K562 (cell line): ENCODE results near the gene SERINC5. TPM values are rescaled to one million over a fixed set of nuclear protein-coding genes. Genes with fewer than 3 reads are reported as not detected.

ENCODE experiments used
- ATAC-seq: fragments of 200-7000 bp; cut with Tn5 transposase; 3 replicates; pipeline ENCODE4 v1.9.1; 2020; ENCODE audit warnings: moderate library complexity
- BruUV-seq: library from RNA; stranded (reverse); fragments of 400-500 nt; replicated peaks from 2 replicates; lab custom pipeline; 2021; lab: Mats Ljungman, UMichigan
- CTCF ChIA-PET: fragments of 300-600 bp; formaldehyde crosslinking; extraction: SDS; loops from one replicate; lab custom pipeline; 2021; ENCODE audit warnings: low intra/inter-chr PET ratio; lab: Yijun Ruan, JAX
- POLR2A ChIA-PET: fragments of 300-600, 350-650 bp; sonication (Branson Sonifier 250); formaldehyde crosslinking; extraction: SDS; loops from one replicate; lab custom pipeline; 2021; ENCODE audit warnings: antibody characterized with exemption, inconsistent platforms; lab: Yijun Ruan, JAX
- DNase-seq, 4 experiments: peaks; one replicate each; pipeline versions ENCODE4 v3.0.0 to v3.0.0-alpha.2; 2011 to 2018; ENCODE audit warnings: low spot score in 3 of 4, mixed read lengths in 3 of 4; ENCODE audit errors: extremely low read depth in 1 of 4
- FAIRE-seq: peaks from 2 replicates; lab custom pipeline; 2011; peaks lifted over from hg19 to GRCh38; lab: Jason Lieb, UNC
- H2AFZ ChIP-seq: 2 replicates; pipeline ENCODE4 v1.6.0; 2011; ENCODE audit warnings: low read depth, low read length, control low read depth, inconsistent platforms
- H3K27ac ChIP-seq: fragments of 200-600 bp; 3 replicates; pipeline ENCODE4 v1.8.0; 2011; ENCODE audit warnings: low read depth, mild to moderate bottlenecking, control low read depth, inconsistent platforms, low read length, moderate library complexity, mixed read lengths; ENCODE audit errors: extremely low read depth
- H3K27me3 ChIP-seq, 2 experiments: fragments of 300-600 bp in 1 of 2; 2 replicates in 1 of 2; 3 replicates in 1 of 2; pipeline versions ENCODE4 v1.6.0 to v1.8.0; 2011; ENCODE audit warnings: inconsistent platforms in 2 of 2, low read length in 2 of 2, mild to moderate bottlenecking in 1 of 2, mixed read lengths in 1 of 2, moderate library complexity in 1 of 2; ENCODE audit not compliant: control insufficient read depth in 2 of 2, insufficient read depth in 2 of 2
- H3K36me3 ChIP-seq: fragments of 300-600 bp; 3 replicates; pipeline ENCODE4 v1.8.0; 2011; ENCODE audit warnings: mild to moderate bottlenecking, low read length, inconsistent platforms; ENCODE audit not compliant: control insufficient read depth, insufficient read depth
- H3K4me1 ChIP-seq, 2 experiments: fragments of 200-600 bp in 1 of 2; replicated peaks in 1 of 2; 2 replicates in 1 of 2; 3 replicates in 1 of 2; pipeline versions ENCODE4 v1.5.1 to v1.8.0; 2011; ENCODE audit warnings: inconsistent platforms in 2 of 2, low read length in 2 of 2, mild to moderate bottlenecking in 1 of 2, mixed read lengths in 1 of 2, moderate library complexity in 1 of 2; ENCODE audit not compliant: control insufficient read depth in 2 of 2, insufficient read depth in 2 of 2
- H3K4me2 ChIP-seq: 2 replicates; pipeline ENCODE4 v1.6.1; 2011; ENCODE audit warnings: low read length, control low read depth, inconsistent platforms, mixed read lengths; ENCODE audit not compliant: insufficient read depth
- H3K4me3 ChIP-seq: fragments of 200-600 bp; sonication (generic), shearing (Covaris generic); 2 replicates; pipeline ENCODE4 v1.5.1; 2016; ENCODE audit warnings: control low read depth, inconsistent platforms
- H3K79me2 ChIP-seq: fragments of 200-600 bp; 3 replicates; pipeline ENCODE4 v1.8.0; 2011; ENCODE audit warnings: low read length, inconsistent platforms; ENCODE audit not compliant: control insufficient read depth, insufficient read depth
- H3K9ac ChIP-seq, 2 experiments: 2 replicates each; pipeline versions ENCODE4 v1.6.0 to v1.6.1; 2011; ENCODE audit warnings: low read depth in 2 of 2, low read length in 2 of 2, control low read depth in 1 of 2, inconsistent platforms in 1 of 2, mild to moderate bottlenecking in 1 of 2, mixed read lengths in 1 of 2; ENCODE audit not compliant: insufficient read depth in 1 of 2
- H3K9me1 ChIP-seq: one replicate; pipeline ENCODE4 v1.6.0; 2011; ENCODE audit warnings: inconsistent platforms, mild to moderate bottlenecking, low read length, moderate library complexity; ENCODE audit not compliant: control insufficient read depth, insufficient read depth
- H3K9me3 ChIP-seq: replicated peaks from 2 replicates; pipeline ENCODE4 v1.5.1; 2011; ENCODE audit warnings: low read depth, low read length, inconsistent platforms; ENCODE audit not compliant: control insufficient read depth, insufficient read depth
- H4K20me1 ChIP-seq: replicated peaks from 2 replicates; pipeline ENCODE4 v1.6.1; 2011; ENCODE audit warnings: low read length, inconsistent platforms, mixed read lengths; ENCODE audit not compliant: control insufficient read depth, insufficient read depth
- CBX5 ChIP-seq: IDR thresholded peaks from 2 replicates; pipeline ENCODE4 v1.6.1; 2014; ENCODE audit warnings: low read depth, borderline replicate concordance
- ETV1 ChIP-seq: fragments of 450-650 bp; conservative IDR thresholded peaks from 2 replicates; pipeline ENCODE4 v1.6.1; 2016; ENCODE audit warnings: missing genetic modification characterization, control low read depth, low read depth, missing compliant biosample characterization
- FOXA1 ChIP-seq: fragments of 450-650 bp; IDR thresholded peaks from 2 replicates; pipeline ENCODE4 v1.6.1; 2016; ENCODE audit warnings: mild to moderate bottlenecking, borderline replicate concordance
- GATA2 ChIP-seq: sonication (generic); formaldehyde crosslinking; IDR thresholded peaks from 2 replicates; pipeline ENCODE4 v1.4.0; 2020; ENCODE audit warnings: mild to moderate bottlenecking, missing genetic modification reagents
- HNRNPLL ChIP-seq: fragments of 200-400 bp; formaldehyde crosslinking; IDR thresholded peaks from 2 replicates; pipeline ENCODE4 v1.6.1; 2017; ENCODE audit warnings: low read length, low read depth, mild to moderate bottlenecking; ENCODE audit not compliant: poor library complexity, severe bottlenecking
- PCBP2 ChIP-seq: fragments of 200-400 bp; formaldehyde crosslinking; IDR thresholded peaks from 2 replicates; pipeline ENCODE4 v1.6.1; 2018; ENCODE audit warnings: low read length, low read depth, mild to moderate bottlenecking, moderate library complexity; ENCODE audit not compliant: poor library complexity, severe bottlenecking
- PPARD ChIP-seq: fragments of 250-450 bp; sonication (Bioruptor Pico); IDR thresholded peaks from 2 replicates; pipeline ENCODE4 v1.8.0; 2022; ENCODE audit warnings: inconsistent platforms, mild to moderate bottlenecking, moderate library complexity
- PRMT5 ChIP-seq: sonication (generic); formaldehyde crosslinking; IDR thresholded peaks from 2 replicates; pipeline ENCODE4 v1.5.0; 2020; ENCODE audit warnings: missing genetic modification reagents
- RB1 ChIP-seq: fragments of 450-650 bp; IDR thresholded peaks from 2 replicates; pipeline ENCODE4 v1.6.1; 2017; ENCODE audit warnings: low read depth, mild to moderate bottlenecking
- RBM14 ChIP-seq: fragments of 200-400 bp; formaldehyde crosslinking; IDR thresholded peaks from 2 replicates; pipeline ENCODE4 v1.6.1; 2018; ENCODE audit warnings: low read depth, mild to moderate bottlenecking, low read length, moderate library complexity, borderline replicate concordance; ENCODE audit not compliant: insufficient read depth
- RNF2 ChIP-seq: sonication (generic); IDR thresholded peaks from 2 replicates; pipeline ENCODE4 v1.6.1; 2016
- SMARCC2 ChIP-seq: fragments of 450-650 bp; IDR thresholded peaks from 2 replicates; pipeline ENCODE4 v1.6.1; 2017; ENCODE audit warnings: antibody characterized with exemption, moderate library complexity, mild to moderate bottlenecking, low read depth
- ZFPM2 ChIP-seq: fragments of 250-450 bp; sonication (Bioruptor Pico); IDR thresholded peaks from 2 replicates; pipeline ENCODE4 v1.5.1; 2022; ENCODE audit warnings: mild to moderate bottlenecking
- WGBS: fragments of 100-300 bp; shearing (Covaris generic); methylation state at CpG from one replicate; pipeline ENCODE4 v1.1.6; 2016; ENCODE audit warnings: low coverage, mixed read lengths; ENCODE audit not compliant: insufficient coverage; ENCODE audit errors: missing lambda C conversion rate; 5-methylcytosine and 5-hydroxymethylcytosine counted together
- in situ Hi-C: fragments of 300-500 bp; cut with MboI; formaldehyde crosslinking; loops from 4 replicates; pipeline ENCODE4 v1.15.0; 2018; ENCODE audit warnings: inconsistent platforms, mixed read lengths
- intact Hi-C: fragments of 100-400 bp; cut with micrococcal nuclease; formaldehyde crosslinking; loops from 2 replicates; pipeline ENCODE4 v1.14.2; 2022
- polyA plus RNA-seq, 8 experiments: library from polyadenylated mRNA; depleted of rRNA in 4 of 8; stranded (reverse) in 5 of 8; unstranded in 3 of 8; fragments of >200 nt; fragmentation: Nextera tagmentation in 2 of 8; fragmentation: Illumina TruSeq in 1 of 8; extraction: Ambion mirVana in 2 of 8; extraction: Trizol in 1 of 8; gene quantifications; 2 replicates each; pipeline versions ENCODE4 v1.2.1 to v1.2.3, GENCODE V29; 2011 to 2014; ENCODE audit warnings: inconsistent platforms in 1 of 8, missing spikeins in 1 of 8
- total RNA-seq, 7 experiments: library from RNA; depleted of rRNA in 6 of 7; stranded (reverse); fragments of >200 nt in 6 of 7; fragmentation: Illumina TruSeq in 2 of 7; extraction: Trizol in 2 of 7; gene quantifications; 2 replicates each; pipeline versions ENCODE4 v1.2.1 to v1.2.3, GENCODE V29; 2011 to 2021; ENCODE audit warnings: low replicate concordance in 1 of 7
- TF ChIP-seq, protein P1 (sequence below): fragments of 250-450 bp; sonication (Bioruptor Pico); IDR thresholded peaks from 2 replicates; pipeline ENCODE4 v1.8.0; 2021; ENCODE audit warnings: moderate library complexity, mild to moderate bottlenecking, inconsistent platforms

SERINC5 gene
- total and polyA plus RNA-seq, 9 of the 15 experiments (the other 6 are each of a cell fraction or from before 2014, with no cell fraction given) = 1.4 to 7.9 (median 3.7) TPM

DNA sequence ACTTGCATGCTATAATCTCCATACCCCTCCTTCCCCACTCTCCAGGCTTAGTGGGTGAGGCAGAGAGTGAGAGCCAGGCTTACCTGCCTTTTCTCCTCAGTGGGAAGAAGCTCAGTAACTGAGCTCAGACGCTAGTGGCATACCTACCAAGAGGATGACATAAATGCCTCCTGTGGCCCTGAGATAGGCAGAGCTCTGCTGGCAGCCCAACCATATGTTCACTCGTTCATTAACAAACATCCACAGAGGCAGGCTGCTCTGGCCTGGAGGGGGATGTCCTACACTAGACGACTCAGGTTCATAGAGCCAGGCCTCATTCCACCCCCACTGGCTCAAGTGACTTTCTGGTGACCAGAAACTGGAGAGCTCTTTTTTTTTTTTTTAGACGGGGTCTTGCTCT is 139.4 kb downstream of the SERINC5 start:
- in situ Hi-C loops (loop anchor here (25.0 kb wide), 1 partner anchor 1071 kb away; no protein-coding TSS in a partner anchor), intact Hi-C loops (no loop called here)
- no peak for FAIRE-seq
- H3K79me2 ChIP-seq = no peaks in the 10 kb centered on the region
- H3K9ac ChIP-seq = no peak overlapping the region
- H3K4me1 ChIP-seq = no peaks in the 10 kb centered on the region; a peak in 1 of 5 replicates
- H3K27ac ChIP-seq = no peak overlapping the region
- no peak for DNase-seq
- ATAC-seq = no peak
- H3K4me3 ChIP-seq = no peak overlapping the region
- TF ChIP-seq PPARD = no peak
- 7% methylated on average over 4 of the region's 4 CpGs for WGBS
- H3K36me3 ChIP-seq = no peaks in the 10 kb centered on the region
- CTCF ChIA-PET = no interaction called here
- no peak overlapping the region for H3K4me2 ChIP-seq
- no peak overlapping the region for H2AFZ ChIP-seq
- POLR2A ChIA-PET = no interaction called here
- H3K9me3 ChIP-seq = peaks cover 3% of the 10 kb centered on the region
- BruUV-seq = no TSS peak
- no peaks in the 10 kb centered on the region for H4K20me1 ChIP-seq
- no peaks in the 10 kb centered on the region for H3K9me1 ChIP-seq
- peaks cover 0 to 10% of the 10 kb centered on the region in 2 experiments; a peak in 1 of 5 replicates for H3K27me3 ChIP-seq

DNA sequence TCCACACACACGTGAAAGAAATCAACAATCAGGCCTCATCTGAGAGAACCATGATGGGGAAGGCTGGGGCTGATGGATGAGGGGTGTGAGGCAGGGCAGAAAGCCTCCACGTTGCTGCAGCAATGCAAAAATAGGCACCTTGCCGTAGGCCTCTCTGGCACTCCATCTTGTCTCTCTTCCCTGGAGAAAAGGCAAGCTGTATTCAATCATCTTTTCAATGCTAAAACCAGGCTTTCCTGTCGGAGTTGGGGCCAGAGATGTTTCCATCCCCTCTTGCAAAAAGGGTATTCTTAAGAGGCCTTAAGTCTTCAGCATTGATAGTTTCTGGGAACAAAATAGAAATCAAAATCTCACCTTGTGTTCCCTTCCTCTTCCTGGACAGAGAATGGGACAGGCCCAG is 139.8 kb downstream of the SERINC5 start:
- H3K79me2 ChIP-seq = no peaks in the 10 kb centered on the region
- no TSS peak for BruUV-seq
- H3K9ac ChIP-seq = no peak overlapping the region
- H4K20me1 ChIP-seq = no peaks in the 10 kb centered on the region
- H2AFZ ChIP-seq = no peak overlapping the region
- DNase-seq (no peak), FAIRE-seq (no peak), ATAC-seq (no peak)
- H3K4me2 ChIP-seq = no peak overlapping the region
- H3K27ac ChIP-seq = no peak overlapping the region
- no peak overlapping the region for H3K4me3 ChIP-seq
- CTCF ChIA-PET = no interaction called here
- no peaks in the 10 kb centered on the region for H3K9me1 ChIP-seq
- WGBS = 16% methylated on average over 4 of the region's 4 CpGs
- peaks cover 0 to 8% of the 10 kb centered on the region in 2 experiments; a peak in 1 of 5 replicates for H3K27me3 ChIP-seq
- in situ Hi-C loops = loop anchor here (25.0 kb wide), 1 partner anchor 1071 kb away; no protein-coding TSS in a partner anchor
- H3K4me1 ChIP-seq = no peaks in the 10 kb centered on the region; a peak in 1 of 5 replicates
- intact Hi-C loops = no loop called here
- no peaks in the 10 kb centered on the region for H3K36me3 ChIP-seq
- H3K9me3 ChIP-seq = peaks cover 3% of the 10 kb centered on the region
- POLR2A ChIA-PET = no interaction called here
- TF ChIP-seq PRMT5 (no peak), GATA2 (no peak), SMARCC2 (no peak), PCBP2 (no peak), RBM14 (no peak), CBX5 (no peak), FOXA1 (no peak), ETV1 (tag) (no peak), RB1 (no peak), HNRNPLL (no peak), RNF2 (no peak), ZFPM2 (CRISPR knock-in tag) (no peak)
- TF ChIP-seq, protein P1, sequence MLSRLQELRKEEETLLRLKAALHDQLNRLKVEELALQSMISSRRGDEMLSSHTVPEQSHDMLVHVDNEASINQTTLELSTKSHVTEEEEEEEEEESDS = no peak
